C4-2B (cell line): ENCODE measurements around the gene GALNT16.

Source experiments
- H3K27ac ChIP-seq: fragments of 450-650 bp; 2 replicates; pipeline ENCODE4 v1.5.1; 2017
- CTCF ChIP-seq: fragments of 450-650 bp; conservative IDR thresholded peaks from 2 replicates; pipeline ENCODE4 v1.5.1; 2017; ENCODE audit warnings: mild to moderate bottlenecking
- ZFX ChIP-seq: fragments of 450-650 bp; IDR thresholded peaks from 2 replicates; pipeline ENCODE4 v1.6.1; 2017

The GALNT16 gene

GRCh38 chr14:69314327-69314726 lies 54.4 kb downstream of the GALNT16 start:
- TF ChIP-seq ZFX, result no peak
- no peak for TF ChIP-seq CTCF
- H3K27ac ChIP-seq, result no peak overlapping the region

- TF ChIP-seq ZFX, result no peak
- no peak for TF ChIP-seq CTCF
Observed at GRCh38 chr14:69315301-69315700, 55.3 kb downstream of the GALNT16 start.

GRCh38 chr14:69316449-69317101 lies 56.6 kb downstream of the GALNT16 start:
- TF ChIP-seq ZFX (no peak), CTCF (no peak)
- H3K27ac ChIP-seq, result no peak overlapping the region

More at GRCh38 chr14:69315301-69315700, 55.3 kb downstream of the GALNT16 start:
- no peak overlapping the region for H3K27ac ChIP-seq

GRCh38 chr14:69317102-69317755 lies 57.3 kb downstream of the GALNT16 start:
- no peak overlapping the region for H3K27ac ChIP-seq
- TF ChIP-seq CTCF (no peak), ZFX (no peak)

- no peak for TF ChIP-seq ZFX
- TF ChIP-seq CTCF, result no peak
- no peak overlapping the region for H3K27ac ChIP-seq
Observed at GRCh38 chr14:69317780-69318179, 57.8 kb downstream of the GALNT16 start.

GRCh38 chr14:69318241-69318640 lies 58.3 kb downstream of the GALNT16 start:
- no peak for TF ChIP-seq CTCF
- no peak for TF ChIP-seq ZFX
- no peak overlapping the region for H3K27ac ChIP-seq

GRCh38 chr14:69318901-69319475 lies 59.0 kb downstream of the GALNT16 start:
- no peak for TF ChIP-seq CTCF
- no peak for TF ChIP-seq ZFX
- H3K27ac ChIP-seq, result no peak overlapping the region
